Mesodermal cell (in vitro differentiated cells): ENCODE data around the gene GABRR1.

Source experiments
- H3K27ac ChIP-seq: 2 replicates; pipeline ENCODE4 v1.7.0; 2013; ENCODE audit warnings: mild to moderate bottlenecking, low read depth, low read length, moderate library complexity; ENCODE audit not compliant: severe bottlenecking
- H3K36me3 ChIP-seq: 2 replicates; pipeline ENCODE4 v1.7.1; 2013; ENCODE audit warnings: mild to moderate bottlenecking, low read length, moderate library complexity; ENCODE audit not compliant: control insufficient read depth, insufficient read depth
- H3K4me1 ChIP-seq: one replicate; pipeline ENCODE4 v1.7.1; 2013; ENCODE audit warnings: mild to moderate bottlenecking, low read length; ENCODE audit not compliant: insufficient read depth, control insufficient read depth, poor library complexity, severe bottlenecking
- H3K4me3 ChIP-seq: 2 replicates; pipeline ENCODE4 v1.7.0; 2013; ENCODE audit warnings: low read length, control low read depth, mild to moderate bottlenecking; ENCODE audit not compliant: insufficient read depth, poor library complexity, severe bottlenecking; ENCODE audit errors: extremely low read depth
- H3K9me3 ChIP-seq: 2 replicates; pipeline ENCODE4 v1.7.1; 2013; ENCODE audit warnings: mild to moderate bottlenecking, low read length, moderate library complexity; ENCODE audit not compliant: control insufficient read depth
- WGBS, 2 experiments: methylation state at CpG; one replicate each; pipeline ENCODE4 v1.1.5; 2013; ENCODE audit warnings: missing lambda C conversion rate in 2 of 2; ENCODE audit not compliant: insufficient coverage in 2 of 2; 5-methylcytosine and 5-hydroxymethylcytosine counted together

GABRR1 gene

GRCh38 chr6:89216411-89216810, 747 bp downstream of the GABRR1 start:
- 88 to 93% methylated on average over 3 of the region's 4 CpGs for WGBS, 2 experiments
- Histone ChIP-seq H3K4me1 (no peaks in the 10 kb centered on the region), H3K27ac (no peak overlapping the region), H3K9me3 (no peaks in the 10 kb centered on the region), H3K36me3 (no peaks in the 10 kb centered on the region), H3K4me3 (no peak overlapping the region)

- Histone ChIP-seq H3K27ac (no peak overlapping the region), H3K9me3 (no peaks in the 10 kb centered on the region), H3K4me3 (no peak overlapping the region), H3K4me1 (no peaks in the 10 kb centered on the region), H3K36me3 (no peaks in the 10 kb centered on the region)
These were observed 1.8 kb downstream of the GABRR1 start for GRCh38 chr6:89215391-89215790.

GRCh38 chr6:89214197-89214596, 3.0 kb downstream of the GABRR1 start:
- Histone ChIP-seq H3K4me1 (no peaks in the 10 kb centered on the region), H3K9me3 (no peaks in the 10 kb centered on the region), H3K27ac (no peak overlapping the region), H3K36me3 (no peaks in the 10 kb centered on the region), H3K4me3 (no peak overlapping the region)

- Histone ChIP-seq H3K9me3 (no peaks in the 10 kb centered on the region), H3K36me3 (no peaks in the 10 kb centered on the region), H3K4me3 (no peak overlapping the region), H3K4me1 (no peaks in the 10 kb centered on the region), H3K27ac (no peak overlapping the region)
- WGBS, 2 experiments = 13 to 72% methylated on average over 2 of the region's 5 CpGs
These were observed 4.7 kb downstream of the GABRR1 start for GRCh38 chr6:89212472-89212871.

- H3K9me3 ChIP-seq = no peaks in the 10 kb centered on the region
- 88 to 100% methylated on average over 4 to 6 of the region's 6 CpGs for WGBS, 2 experiments
- H3K36me3 ChIP-seq = no peaks in the 10 kb centered on the region
- no peak overlapping the region for H3K27ac ChIP-seq
- no peak overlapping the region for H3K4me3 ChIP-seq
- H3K4me1 ChIP-seq = no peaks in the 10 kb centered on the region
These were observed 7.7 kb downstream of the GABRR1 start for GRCh38 chr6:89209457-89209856.

- Histone ChIP-seq H3K36me3 (no peaks in the 10 kb centered on the region), H3K9me3 (no peaks in the 10 kb centered on the region), H3K27ac (no peak overlapping the region), H3K4me1 (no peaks in the 10 kb centered on the region), H3K4me3 (no peak overlapping the region)
- WGBS, 2 experiments = 95 to 97% methylated on average over 3 to 4 of the region's 4 CpGs
These were observed 8.6 kb downstream of the GABRR1 start for GRCh38 chr6:89208551-89208950.

GRCh38 chr6:89205819-89206218, 11.3 kb downstream of the GABRR1 start:
- no peaks in the 10 kb centered on the region for H3K9me3 ChIP-seq
- H3K36me3 ChIP-seq = no peaks in the 10 kb centered on the region
- no peak overlapping the region for H3K4me3 ChIP-seq
- H3K4me1 ChIP-seq = no peaks in the 10 kb centered on the region
- 72 to 76% methylated on average over 3 to 4 of the region's 4 CpGs for WGBS, 2 experiments
- no peak overlapping the region for H3K27ac ChIP-seq

- Histone ChIP-seq H3K27ac (no peak overlapping the region), H3K36me3 (no peaks in the 10 kb centered on the region), H3K4me3 (no peak overlapping the region), H3K9me3 (no peaks in the 10 kb centered on the region), H3K4me1 (no peaks in the 10 kb centered on the region)
- 85 to 95% methylated on average over 5 to 11 of the region's 11 CpGs for WGBS, 2 experiments
These were observed 13.1 kb downstream of the GABRR1 start for GRCh38 chr6:89204096-89204495.

GRCh38 chr6:89200706-89201215, 16.4 kb downstream of the GABRR1 start:
- H3K27ac ChIP-seq = no peak overlapping the region
- 92 to 94% methylated on average over 7 of the region's 7 CpGs for WGBS, 2 experiments

GRCh38 chr6:89199579-89199978, 17.6 kb downstream of the GABRR1 start:
- H3K4me3 ChIP-seq = no peak overlapping the region
- H3K9me3 ChIP-seq = peaks cover 5% of the 10 kb centered on the region
- no peaks in the 10 kb centered on the region for H3K36me3 ChIP-seq
- no peaks in the 10 kb centered on the region for H3K4me1 ChIP-seq
- no peak overlapping the region for H3K27ac ChIP-seq
- WGBS, 2 experiments = 86% methylated on average over 2 of the region's 2 CpGs; no CpG with 5 or more reads in 1 of the 2 experiments

More at GRCh38 chr6:89200706-89201215, 16.4 kb downstream of the GABRR1 start:
- Histone ChIP-seq H3K4me1 (no peaks in the 10 kb centered on the region), H3K4me3 (no peak overlapping the region), H3K36me3 (no peaks in the 10 kb centered on the region), H3K9me3 (no peaks in the 10 kb centered on the region)

- Histone ChIP-seq H3K9me3 (peaks cover 5% of the 10 kb centered on the region), H3K4me1 (no peaks in the 10 kb centered on the region), H3K4me3 (no peak overlapping the region), H3K36me3 (no peaks in the 10 kb centered on the region), H3K27ac (no peak overlapping the region)
- WGBS, 2 experiments = 65 to 79% methylated on average over 5 to 6 of the region's 7 CpGs
These were observed 18.9 kb downstream of the GABRR1 start for GRCh38 chr6:89198235-89198634.
